ENCODE data around the gene TMEM40.

DNA sequence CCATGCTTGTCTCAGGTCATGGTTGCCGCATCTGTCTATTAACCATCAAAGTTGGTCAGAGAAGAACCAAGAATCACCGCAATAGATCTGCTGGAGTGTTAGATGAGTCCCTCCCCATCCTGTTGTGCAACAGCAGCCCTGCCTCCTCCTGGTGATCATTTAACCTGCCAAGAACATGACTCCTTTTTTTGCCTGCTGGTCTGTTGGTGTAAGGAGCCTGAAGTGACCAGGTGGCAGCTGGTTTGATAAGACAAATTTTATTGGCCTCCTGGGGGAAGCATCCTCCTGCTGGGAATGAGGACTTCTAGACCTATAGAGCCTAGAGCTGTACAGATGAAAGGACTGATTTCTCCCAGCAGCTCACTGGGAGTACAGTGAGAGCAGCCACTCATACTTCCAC lies 51.6 kb downstream of the TMEM40 start:
- TF ChIP-seq ZBTB7A (tag by site-specific recombination; IDR thresholded peaks at IDR 0.05; ENCODE audit: low read depth) (no peak), CTCF (tag by site-specific recombination; IDR thresholded peaks at IDR 0.05) (no peak), ZNF138 (tag by site-specific recombination; IDR thresholded peaks at IDR 0.05; ENCODE audit: borderline replicate concordance) (no peak), GLI2 (tag by site-specific recombination; IDR thresholded peaks at IDR 0.05; ENCODE audit: borderline replicate concordance, low read depth) (no peak), REST (tag by site-specific recombination; IDR thresholded peaks at IDR 0.05) (no peak)

All from HEK293 (cell line).